Stimulated activated CD8-positive, alpha-beta memory T cell treated with anti-CD3 and anti-CD28 coated beads, Interleukin-12 subunit alpha, Interleukin-12 subunit beta, amount 100 ng/mL, for 1 hour (primary cell): Measurements from ENCODE around the gene PIR.

Experiments
- DNase-seq: peaks from one replicate; pipeline ENCODE4 v3.0.0-alpha.2; 2020; ENCODE audit warnings: low read depth

The PIR gene

DNA sequence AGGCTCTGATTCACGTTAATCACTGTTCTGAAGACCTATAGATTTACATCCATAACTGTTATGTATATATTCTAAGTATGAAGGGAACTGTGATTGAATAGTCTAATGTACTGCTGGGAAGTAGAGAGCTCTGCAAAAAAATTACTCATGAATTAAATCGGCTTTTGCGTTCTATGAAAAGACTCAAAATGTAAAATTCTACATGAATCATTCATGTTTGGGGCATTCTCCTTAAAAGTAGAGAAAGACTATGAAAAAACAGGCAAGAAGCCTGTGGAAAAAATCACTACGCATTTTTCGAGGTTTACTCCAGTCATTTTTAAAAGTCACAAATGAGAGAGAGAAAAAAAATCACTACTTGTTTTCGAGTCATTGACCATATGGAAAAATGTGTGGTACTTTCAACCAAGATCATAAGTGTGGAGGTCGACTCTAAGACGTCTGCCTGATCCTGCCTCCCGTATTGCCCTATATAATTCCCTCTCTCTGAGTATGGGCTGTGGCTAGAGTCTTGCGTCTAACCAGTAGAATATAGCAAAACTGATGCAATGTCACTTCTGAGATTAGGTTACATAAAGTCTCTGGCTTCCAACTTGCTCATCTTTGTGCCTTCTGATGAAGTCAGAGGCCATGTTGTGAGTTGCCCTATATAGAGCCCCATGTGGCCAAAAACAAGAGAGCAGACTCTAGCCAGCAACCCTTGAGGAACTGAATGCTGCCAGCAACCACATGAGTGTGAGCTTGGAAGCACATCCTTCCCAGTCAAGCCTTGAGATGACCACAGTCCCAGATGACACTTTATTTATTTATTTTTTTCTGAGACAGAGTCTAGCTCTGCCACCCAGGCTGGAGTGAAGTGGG lies 76.8 kb downstream of the PIR start:
- DNase-seq: no peak

DNA sequence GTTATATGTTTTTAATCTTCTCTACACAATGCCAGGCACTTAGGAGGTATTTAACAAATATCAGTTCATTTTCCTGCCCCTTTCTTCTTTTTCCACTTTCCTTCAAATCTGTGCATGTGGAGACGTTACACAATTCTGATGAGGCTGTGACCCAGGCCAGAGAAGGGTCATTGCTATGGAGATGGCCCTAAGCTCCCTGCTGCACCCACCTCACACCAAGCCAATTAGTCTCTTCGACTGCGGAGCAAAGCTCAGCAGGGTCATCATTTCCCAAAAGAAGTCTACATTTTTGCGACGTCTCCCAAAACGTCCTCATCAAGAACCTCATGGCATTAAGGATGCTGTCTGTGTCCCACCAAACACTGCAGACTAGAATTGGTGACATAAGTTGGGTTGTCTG lies 80.0 kb downstream of the PIR start:
- DNase-seq: no peak

DNA sequence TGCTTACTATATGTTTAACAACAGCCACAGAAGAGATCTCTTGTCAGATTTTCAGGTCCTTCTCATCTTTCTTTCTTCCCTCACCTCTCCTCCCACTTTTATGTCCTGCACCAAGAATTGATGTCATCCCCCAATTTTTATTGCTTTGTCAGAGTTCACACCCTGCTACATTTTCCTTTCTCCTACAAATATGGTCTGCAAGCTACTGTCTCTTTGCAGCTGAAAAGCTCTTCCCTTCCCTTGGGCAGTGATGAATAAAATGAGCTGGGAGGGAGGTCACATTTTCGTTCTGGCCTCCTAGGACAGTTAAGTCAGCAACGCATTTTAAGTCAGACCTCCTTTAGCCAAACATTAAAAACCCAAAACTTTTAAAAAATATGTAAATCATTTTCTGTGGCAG lies 82.2 kb downstream of the PIR start:
- no peak for DNase-seq

DNA sequence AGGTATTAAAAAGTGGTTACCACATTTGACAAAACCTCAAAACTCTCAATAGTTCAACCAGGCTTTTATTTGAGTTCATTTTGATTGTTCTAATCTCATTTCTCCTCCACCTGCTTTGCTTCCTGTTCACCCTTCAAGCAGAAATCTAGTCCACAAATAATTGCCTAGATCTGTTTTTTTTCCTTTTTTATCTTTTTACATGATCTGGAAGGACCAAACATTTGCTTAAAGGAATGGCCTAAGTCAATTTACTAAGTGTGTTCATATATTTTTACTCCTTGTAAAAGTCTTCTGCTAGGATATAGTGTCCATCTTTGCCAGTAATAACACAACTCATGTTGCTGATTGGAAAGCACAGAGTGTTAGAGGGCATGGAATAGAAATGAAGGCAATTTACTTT lies 82.7 kb downstream of the PIR start:
- no peak for DNase-seq

DNA sequence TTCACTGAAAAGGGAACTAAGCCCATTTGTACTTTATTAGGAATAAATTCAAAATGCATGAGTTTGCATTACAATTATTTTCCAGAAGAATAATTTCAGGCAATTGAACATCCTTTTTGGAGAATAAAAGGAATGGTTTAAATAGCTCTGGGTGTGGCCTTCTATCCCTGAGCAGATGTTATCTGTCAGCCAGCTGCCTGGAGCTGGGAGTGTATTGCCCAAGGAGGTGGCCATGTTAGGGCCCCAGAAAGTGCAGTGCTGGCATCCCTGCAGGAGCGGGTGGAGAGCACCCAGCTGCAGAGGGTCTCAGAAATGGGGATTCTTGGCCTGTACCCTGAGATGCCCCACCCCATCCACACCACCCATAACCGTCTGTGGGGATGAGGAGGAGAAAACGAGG lies 87.3 kb downstream of the PIR start:
- DNase-seq: no peak

DNA sequence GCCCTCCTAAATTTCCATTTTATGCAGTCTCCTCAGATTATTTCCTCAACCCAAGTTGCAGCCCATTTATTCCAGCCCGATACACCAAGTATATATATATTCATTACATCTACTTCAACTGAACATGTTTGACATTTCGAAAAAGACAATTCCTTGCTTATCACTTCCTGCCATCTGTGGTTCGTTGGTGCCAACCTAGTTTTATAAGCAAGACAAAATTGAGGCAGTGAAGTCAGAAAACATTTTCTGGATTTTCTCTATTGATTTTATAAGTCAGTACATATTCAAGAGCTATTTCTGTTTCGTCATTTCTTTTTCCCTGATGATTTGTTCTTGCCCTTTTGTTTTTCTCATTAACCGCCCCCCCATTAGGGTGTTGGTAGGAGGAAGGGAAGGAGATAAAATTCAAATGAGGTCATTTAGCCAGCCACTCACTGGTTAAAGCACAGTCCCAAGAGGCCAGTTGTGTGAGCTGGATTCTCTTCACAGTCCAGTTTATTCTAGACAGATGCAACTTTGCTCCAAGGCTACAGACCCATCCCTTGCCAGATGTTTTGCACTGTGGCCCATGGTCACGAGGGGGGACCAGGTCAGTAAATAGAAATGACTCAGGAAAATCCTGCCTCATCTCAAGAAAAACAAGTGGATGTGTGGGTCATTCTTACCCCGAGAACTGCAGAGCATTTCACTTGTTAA lies 88.6 kb downstream of the PIR start:
- no peak for DNase-seq

DNA sequence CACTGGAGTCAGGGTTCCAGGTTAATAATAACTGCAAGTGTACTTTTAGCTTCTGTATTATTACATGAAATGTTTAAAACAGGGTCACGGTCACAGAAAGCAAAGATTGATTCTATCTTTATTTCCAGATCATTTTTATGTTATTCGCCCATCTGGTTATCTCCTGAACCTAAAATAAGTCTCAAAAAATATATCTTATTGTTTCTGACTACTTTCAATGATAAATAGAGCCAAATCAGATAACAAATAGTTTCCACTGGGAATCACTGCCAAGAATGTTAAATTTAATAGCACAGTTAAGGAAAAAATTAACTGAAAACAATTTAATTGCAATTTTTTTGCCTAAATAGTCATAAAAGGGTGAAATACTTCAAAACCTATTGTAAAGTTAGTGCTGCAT lies 91.8 kb downstream of the PIR start:
- DNase-seq: no peak

DNA sequence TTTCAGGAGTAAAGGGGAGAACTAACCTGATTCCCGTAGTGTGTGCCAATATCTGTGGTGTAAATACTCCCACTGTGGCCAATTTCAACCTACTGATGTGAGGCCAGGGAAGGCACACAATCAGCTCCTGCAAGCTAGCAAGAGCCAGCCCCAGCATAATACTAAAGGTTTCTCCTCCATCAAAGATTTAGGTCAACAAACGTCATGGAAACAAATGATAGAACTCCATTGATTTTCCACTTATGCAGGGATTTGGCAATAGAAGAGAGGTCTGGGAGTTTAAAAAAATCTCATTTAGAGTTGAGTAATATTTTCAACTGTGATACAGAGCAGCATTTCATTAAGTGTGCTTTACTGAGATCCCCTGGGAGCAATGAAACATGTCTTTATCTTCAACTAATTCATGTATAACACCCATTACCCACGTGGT lies 93.2 kb downstream of the PIR start:
- DNase-seq: no peak

DNA sequence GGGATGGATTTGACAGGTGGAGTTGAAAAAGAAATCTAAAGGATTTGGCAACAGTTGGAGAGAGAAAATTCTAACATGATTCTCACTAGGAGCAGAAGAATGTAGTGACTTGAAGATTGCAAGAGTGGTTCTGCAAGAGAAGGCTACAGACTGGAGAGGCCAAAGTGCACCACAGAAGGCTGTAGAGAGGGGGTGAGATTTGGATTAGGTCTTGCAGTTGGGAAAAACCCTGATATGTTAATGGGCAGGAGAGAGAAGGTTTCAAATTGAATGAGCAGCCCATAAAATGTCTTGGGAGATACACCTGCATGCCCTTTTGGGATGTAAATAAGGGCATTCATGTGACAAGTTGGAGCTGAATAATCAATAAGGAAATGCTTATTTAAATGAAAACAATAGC lies 94.3 kb downstream of the PIR start:
- DNase-seq: no peak

DNA sequence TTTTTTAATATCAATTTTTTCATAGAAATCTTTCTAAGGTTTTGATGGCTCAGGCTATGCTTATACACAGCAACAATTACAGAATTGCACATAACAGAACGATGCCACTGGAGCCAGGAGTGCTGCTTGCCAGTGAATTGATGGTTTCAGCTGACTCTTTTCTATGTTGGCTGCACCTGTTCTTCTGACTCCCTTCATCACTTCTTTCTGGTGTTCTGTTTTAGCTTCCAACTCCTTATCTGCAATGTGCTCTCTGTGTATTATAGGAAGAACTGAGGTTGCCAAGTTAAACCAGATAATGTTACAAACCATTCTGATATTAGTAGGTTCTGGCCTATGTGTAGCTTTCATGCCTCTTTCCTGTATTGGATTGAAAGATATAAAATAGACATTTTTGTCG lies 97.3 kb downstream of the PIR start:
- no peak for DNase-seq

DNA sequence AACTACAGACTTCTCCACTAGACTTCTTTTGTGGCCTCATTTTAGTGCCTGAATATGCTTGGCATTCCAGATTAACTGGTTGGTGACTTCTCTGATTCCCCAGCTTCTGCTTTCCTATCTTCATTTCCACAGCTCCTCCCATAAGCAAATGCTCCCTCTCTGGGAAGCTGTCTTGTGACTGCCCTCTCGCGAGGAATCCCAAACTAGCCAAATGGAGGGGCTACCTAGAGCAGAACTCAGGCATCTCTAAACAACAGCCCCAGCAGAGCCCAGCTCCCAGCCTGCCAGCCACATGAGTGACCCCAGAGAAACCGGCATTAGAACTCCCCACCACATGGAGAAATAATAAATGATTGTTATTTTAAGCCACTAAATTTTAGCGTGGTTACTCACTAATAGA lies 101.3 kb downstream of the PIR start:
- no peak for DNase-seq

DNA sequence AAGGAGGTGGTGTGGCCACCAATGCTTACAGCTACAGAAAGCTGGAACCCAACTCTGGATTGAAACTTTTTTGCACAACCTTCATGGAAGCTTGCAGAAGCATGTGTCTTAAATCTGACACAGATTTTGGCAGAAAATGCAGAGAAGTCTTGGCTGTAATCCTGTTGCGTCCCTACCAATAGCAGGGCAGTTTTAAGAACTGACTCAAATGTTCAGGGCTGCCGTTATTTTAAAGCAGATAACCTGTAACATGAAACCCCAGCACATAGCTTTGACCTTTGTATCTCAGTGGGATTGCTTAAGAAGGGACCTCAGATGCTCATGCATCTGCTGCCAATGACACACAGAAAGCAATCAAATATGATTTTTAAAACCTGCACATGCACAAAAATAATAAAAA lies 108.8 kb downstream of the PIR start, which contains the start of gene VEGFD:
VEGFD (minus strand) TSS at position 110 of the 400 bp plus-strand sequence. CDS start 467 bp downstream, outside the sequence.
- no peak for DNase-seq

DNA sequence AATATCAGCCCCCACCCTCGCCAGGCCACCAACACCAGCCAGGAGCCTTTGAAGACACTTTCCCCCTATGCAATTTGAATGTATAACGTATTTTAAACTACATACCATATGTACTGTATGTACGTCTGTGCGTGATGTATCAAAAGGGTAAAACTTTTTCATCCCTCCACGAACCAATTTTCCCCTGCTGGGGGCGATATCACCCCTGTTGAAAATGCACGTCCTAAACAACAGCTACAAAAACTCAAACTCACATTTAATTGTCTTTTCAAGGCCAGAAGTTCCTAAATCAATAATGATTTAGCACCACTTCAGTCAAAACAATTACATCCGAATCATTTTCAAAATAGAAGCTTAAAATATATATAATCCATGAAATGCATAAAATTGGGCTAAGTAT lies 110.3 kb downstream of the PIR start:
- DNase-seq: no peak

DNA sequence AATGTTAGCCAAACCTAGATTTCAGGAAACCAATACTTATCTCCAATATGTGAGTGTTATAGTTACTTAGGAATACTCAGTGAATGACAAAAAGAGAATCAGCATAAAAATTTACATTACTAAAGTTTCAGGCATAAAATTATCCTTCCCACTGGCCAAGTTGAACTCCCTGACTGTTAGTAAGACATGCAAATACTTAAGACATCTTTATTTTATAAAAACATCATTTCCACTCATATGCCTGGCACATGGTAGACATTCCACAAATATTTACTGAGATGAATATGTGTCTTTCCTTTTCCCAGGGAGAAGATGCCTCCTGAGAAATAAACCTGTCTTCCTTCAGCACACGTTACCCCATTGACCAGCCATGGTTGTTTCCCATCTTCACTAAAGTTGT lies 116.2 kb downstream of the PIR start:
- DNase-seq: no peak

DNA sequence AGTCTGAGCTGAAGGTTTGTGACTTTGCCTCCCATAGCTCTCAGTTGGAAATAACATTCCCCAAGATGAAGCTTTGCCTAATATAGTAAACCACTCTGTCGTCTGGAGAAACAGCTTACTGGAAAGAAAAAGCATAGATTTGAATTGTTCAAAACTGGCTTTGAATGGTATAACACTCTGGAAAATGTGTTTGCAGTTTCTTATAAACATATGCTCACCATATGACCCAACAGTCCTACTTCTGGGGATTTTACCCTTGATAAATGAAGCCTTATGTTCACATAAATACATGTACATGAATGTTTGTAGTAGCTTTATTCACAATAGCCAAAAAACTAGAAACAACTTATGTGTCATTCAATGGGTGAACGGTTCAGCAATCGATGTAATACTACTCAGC lies 119.2 kb downstream of the PIR start:
- no peak for DNase-seq

DNA sequence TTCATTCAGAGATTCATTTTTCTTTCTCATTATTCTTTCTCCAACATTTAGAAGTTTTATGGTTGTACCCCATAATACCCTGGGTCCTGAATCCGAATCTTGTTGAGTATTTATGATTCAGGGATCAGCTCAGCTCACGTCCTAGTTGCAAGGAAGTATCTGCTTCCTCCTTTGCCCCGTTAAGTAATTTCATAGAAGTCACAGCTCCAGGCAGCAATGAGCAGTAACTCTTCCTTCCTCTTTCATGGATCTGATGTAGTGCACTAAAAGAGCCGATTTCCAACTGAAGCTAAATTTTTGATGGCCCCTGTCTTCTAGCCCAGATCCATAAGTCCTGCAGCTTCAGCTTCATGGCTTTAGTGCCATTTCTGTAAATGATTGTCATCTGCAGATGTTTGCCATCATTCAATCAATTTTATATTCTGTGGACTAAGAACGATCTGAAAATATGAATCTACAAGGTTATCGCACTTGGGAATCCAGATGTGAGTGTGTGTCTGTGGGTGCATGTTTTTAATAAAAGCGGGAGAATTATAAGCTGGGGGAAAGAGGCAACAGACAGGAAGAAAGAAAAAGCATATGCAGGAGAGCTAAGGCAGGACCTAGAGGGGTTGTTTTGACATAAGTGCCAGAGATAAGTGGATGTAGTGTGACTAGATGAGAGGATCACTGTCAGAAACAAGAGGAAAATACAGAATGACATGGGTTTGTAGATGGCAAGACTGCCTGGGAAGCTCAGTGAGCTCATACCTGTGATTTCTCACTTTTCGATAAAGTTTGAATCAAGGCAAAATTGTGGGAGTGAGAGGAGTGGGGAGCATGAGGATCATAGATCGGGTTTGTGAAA lies 126.4 kb downstream of the PIR start:
- DNase-seq: no peak

DNA sequence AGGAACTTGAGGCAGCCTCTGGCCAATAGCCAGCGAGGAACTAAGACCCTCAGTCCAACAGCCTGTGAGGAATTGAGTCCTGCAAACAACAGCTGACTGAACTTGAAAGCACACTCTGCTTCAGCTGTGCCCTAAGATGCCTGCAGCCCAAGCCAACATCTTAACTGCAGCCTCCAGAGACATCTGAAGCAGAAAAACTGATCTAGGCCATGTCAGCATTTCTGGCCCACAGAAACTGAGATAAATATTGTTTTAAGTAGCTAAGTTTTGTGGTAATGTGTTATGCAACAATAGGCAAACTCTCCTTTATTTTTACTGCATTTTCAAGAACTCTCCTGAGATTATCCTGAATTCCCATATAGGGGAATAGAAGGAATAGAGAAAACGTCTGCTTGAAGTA lies 133.4 kb downstream of the PIR start:
- DNase-seq: no peak

DNA sequence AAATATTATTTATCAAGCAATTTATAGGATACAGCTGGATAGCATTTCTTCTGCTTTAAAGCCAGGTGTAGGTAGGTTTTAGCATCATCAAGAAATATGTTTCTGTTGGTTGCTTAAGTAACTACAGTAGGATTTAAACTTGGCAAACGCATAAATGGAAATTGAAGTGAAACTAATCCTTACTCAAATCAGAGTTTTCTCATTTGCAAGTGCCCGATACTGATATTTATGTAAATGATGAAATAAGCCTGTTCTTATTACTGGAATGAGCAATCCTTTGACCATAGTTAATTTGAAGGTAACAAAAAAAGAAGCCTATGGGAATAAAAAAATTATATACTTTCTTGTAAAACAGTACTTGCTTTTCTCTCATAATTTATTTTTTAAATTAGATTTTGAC lies 134.6 kb downstream of the PIR start:
- DNase-seq: no peak

DNA sequence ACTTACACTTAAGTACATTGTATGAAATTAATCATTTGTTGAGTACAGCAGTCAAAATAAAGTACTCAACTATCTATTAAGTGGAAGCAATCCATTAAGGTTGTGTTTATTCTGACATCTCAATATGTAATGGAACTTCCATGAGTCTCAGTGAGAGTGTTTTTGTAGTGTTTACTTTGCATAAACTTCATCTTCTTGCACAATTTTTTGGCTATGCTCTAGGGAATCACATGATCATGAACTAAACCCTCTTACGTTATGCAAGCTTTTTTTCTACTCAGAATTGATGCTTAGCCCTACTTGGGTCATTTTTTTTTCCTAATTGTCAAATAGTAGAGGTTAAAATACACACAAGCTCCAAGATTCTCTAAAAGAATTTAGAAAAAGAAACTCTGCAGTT lies 136.7 kb downstream of the PIR start:
- DNase-seq: no peak

DNA sequence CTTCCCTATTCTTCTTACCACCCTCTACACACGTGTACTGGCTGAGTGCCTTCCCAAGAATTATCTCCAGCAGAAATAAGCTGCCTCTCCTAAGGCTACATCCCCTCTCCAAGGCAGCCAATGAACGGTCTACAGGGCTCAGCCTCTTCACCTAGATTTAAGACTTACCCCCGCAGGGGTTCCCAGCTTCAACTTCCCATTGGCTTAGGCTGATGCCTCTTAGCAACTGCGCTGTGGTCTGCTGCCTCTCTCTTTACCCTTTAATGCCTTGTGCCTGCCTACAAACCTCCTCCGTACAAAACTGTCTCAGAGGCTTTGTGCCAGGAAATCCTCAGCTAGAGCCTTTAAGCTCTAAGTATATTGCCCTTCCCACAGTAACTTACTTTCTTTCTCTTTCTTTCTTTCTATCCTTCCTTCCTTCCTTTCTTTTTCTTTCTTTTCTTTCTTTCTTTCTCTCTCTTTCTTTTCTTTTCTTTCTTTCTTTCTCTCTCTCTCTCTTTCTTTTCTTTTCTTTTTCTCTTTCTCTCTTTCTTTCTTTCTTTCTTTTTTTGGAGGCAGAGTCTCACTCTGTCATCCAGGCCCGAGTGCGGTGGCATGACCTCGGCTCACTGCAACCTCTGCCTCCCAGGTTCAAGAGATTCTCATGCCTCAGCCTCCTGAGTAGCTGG lies 142.7 kb downstream of the PIR start:
- DNase-seq: no peak

DNA sequence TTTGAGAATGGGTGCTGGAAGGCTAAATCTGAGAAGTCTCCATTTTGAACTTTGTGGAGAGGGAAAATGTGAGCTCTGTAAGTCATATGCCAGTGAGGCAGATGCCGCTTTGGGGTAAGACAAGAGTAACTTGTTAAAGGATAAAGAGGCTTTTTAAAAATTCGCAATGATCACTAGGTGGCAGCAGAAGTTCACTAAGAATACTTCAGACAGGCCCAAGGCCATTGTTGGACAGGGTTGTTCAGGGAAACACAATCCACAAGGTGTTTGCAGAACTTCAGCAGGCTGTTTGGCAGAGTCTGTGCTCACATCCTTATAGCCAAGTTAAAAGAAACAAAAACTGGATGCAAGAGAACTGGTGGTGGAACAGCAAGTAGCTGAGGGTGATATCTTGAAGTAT lies 144.1 kb downstream of the PIR start:
- DNase-seq: no peak

DNA sequence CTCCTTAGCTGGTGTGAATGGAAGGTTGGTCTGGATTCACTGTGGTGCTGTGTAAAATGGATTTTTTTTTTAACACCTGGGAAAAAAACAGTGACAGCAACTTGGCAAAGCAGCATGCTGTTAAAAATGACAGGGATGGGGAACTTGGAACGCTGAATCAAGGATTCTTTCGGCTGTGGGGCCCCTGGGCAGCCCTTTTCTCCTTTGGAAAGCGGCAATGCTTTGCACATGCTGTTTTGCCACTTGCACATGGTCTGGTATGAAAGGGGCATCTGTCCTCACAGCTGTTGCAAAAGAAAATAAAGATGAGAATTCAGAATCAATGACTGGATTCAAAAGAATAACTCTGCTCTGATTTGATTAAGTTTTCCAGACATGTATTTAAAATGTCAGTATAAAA lies 147.2 kb downstream of the PIR start:
- no peak for DNase-seq
